Neutrophil (primary cell): ENCODE data around the gene GAPDHS.

ENCODE experiments used
- H3K27ac ChIP-seq: fragments of 200-600 bp; sonication (generic); 2 replicates; pipeline ENCODE4 v1.5.1; 2016; ENCODE audit warnings: mild to moderate bottlenecking, moderate library complexity
- H3K27me3 ChIP-seq: fragments of 200-600 bp; sonication (generic); 2 replicates; pipeline ENCODE4 v1.6.0; 2016; ENCODE audit warnings: mild to moderate bottlenecking
- H3K36me3 ChIP-seq: fragments of 200-600 bp; sonication (generic); 2 replicates; pipeline ENCODE4 v1.5.1; 2017
- H3K4me1 ChIP-seq, 2 experiments: fragments of 200-600 bp in 1 of 2; sonication (generic) in 1 of 2; 1 replicate in 1 of 2; 2 replicates in 1 of 2; pipeline versions ENCODE4 v1.5.1 to v1.6.1; 2013 to 2016; ENCODE audit warnings: low read depth in 1 of 2, low read length in 1 of 2, mild to moderate bottlenecking in 1 of 2, moderate library complexity in 1 of 2; ENCODE audit not compliant: control insufficient read depth in 1 of 2, insufficient read depth in 1 of 2
- H3K4me3 ChIP-seq, 2 experiments: fragments of 200-600 bp in 1 of 2; sonication (generic) in 1 of 2; 1 replicate in 1 of 2; 2 replicates in 1 of 2; pipeline ENCODE4 v1.5.1; 2013 to 2016; ENCODE audit warnings: low read depth in 1 of 2, low read length in 1 of 2, mild to moderate bottlenecking in 1 of 2, moderate library complexity in 1 of 2
- H3K9me3 ChIP-seq: fragments of 200-600 bp; sonication (generic); 2 replicates; pipeline ENCODE4 v1.5.1; 2016
- CTCF ChIP-seq: fragments of 200-600 bp; sonication (generic); IDR thresholded peaks from 2 replicates; pipeline ENCODE4 v1.5.1; 2016; ENCODE audit warnings: antibody characterized with exemption

GAPDHS gene

GRCh38 chr19:35507561-35507960, 25.7 kb upstream of the GAPDHS start:
- H3K27me3 ChIP-seq, result peaks cover 82% of the 10 kb centered on the region
- H3K36me3 ChIP-seq, result no peaks in the 10 kb centered on the region
- no peak overlapping the region for H3K4me3 ChIP-seq
- no peak for TF ChIP-seq CTCF
- no peak overlapping the region for H3K27ac ChIP-seq
- H3K4me1 ChIP-seq, result peaks cover 0 to 5% of the 10 kb centered on the region in 2 experiments
- H3K9me3 ChIP-seq, result no peaks in the 10 kb centered on the region

- Histone ChIP-seq H3K9me3 (no peaks in the 10 kb centered on the region), H3K4me1 (peaks cover 0 to 5% of the 10 kb centered on the region in 2 experiments), H3K27me3 (peaks cover 87% of the 10 kb centered on the region), H3K36me3 (no peaks in the 10 kb centered on the region), H3K27ac (no peak overlapping the region), H3K4me3 (no peak overlapping the region)
- no peak for TF ChIP-seq CTCF
These were observed 25.1 kb upstream of the GAPDHS start for GRCh38 chr19:35508129-35508528.

GRCh38 chr19:35509018-35509652, 24.1 kb upstream of the GAPDHS start:
- TF ChIP-seq CTCF, result no peak
- H3K4me3 ChIP-seq, result no peak overlapping the region
- H3K9me3 ChIP-seq, result no peaks in the 10 kb centered on the region
- H3K27me3 ChIP-seq, result peaks cover 93% of the 10 kb centered on the region
- H3K27ac ChIP-seq, result no peak overlapping the region
- peaks cover 0 to 5% of the 10 kb centered on the region in 2 experiments for H3K4me1 ChIP-seq
- H3K36me3 ChIP-seq, result no peaks in the 10 kb centered on the region

GRCh38 chr19:35509861-35510625, 23.2 kb upstream of the GAPDHS start:
- Histone ChIP-seq H3K4me1 (peaks cover 0 to 5% of the 10 kb centered on the region in 2 experiments), H3K9me3 (no peaks in the 10 kb centered on the region), H3K27me3 (peaks cover 99% of the 10 kb centered on the region), H3K4me3 (no peak overlapping the region), H3K36me3 (no peaks in the 10 kb centered on the region), H3K27ac (no peak overlapping the region)
- peak; percentile 82 for TF ChIP-seq CTCF

- Histone ChIP-seq H3K9me3 (no peaks in the 10 kb centered on the region), H3K27ac (no peak overlapping the region), H3K4me3 (no peak overlapping the region), H3K4me1 (peaks cover 0 to 5% of the 10 kb centered on the region in 2 experiments), H3K27me3 (peaks cover 94% of the 10 kb centered on the region), H3K36me3 (no peaks in the 10 kb centered on the region)
- TF ChIP-seq CTCF, result no peak
These were observed 22.7 kb upstream of the GAPDHS start for GRCh38 chr19:35510626-35510964.
